Eye (tissue), 1 donor: ENCODE data around the gene ZAR1L.
"Not testable (repeated sequence)": the region's sequence is repeated elsewhere in the genome, so short reads cannot be mapped to it uniquely, and the experiment has no call there.

Experiments used
- DNase-seq: peaks from one replicate; pipeline ENCODE4 v3.0.0-alpha.2; 2015

Gene ZAR1L

GRCh38 chr13:32315238-32316027 lies at the start of gene ZAR1L, which contains the start of gene BRCA2:
TSS of gene ZAR1L (minus strand) at chr13:32315363. CDS start at chr13:32311925, 3,438 bp downstream.
TSS of gene BRCA2 (plus strand) at chr13:32315508. CDS start at chr13:32316461, 953 bp downstream.
- peak; percentile 95 for DNase-seq

GRCh38 chr13:32362574-32362973 lies 47.4 kb upstream of the ZAR1L start:
- no peak for DNase-seq

GRCh38 chr13:32355935-32356334 lies 40.8 kb upstream of the ZAR1L start:
- not testable (repeated sequence) for DNase-seq

GRCh38 chr13:32354040-32354439 lies 38.9 kb upstream of the ZAR1L start:
- DNase-seq: no peak

- not testable (repeated sequence) for DNase-seq
Observed at GRCh38 chr13:32350839-32351441, 35.8 kb upstream of the ZAR1L start.

- DNase-seq: no peak
Observed at GRCh38 chr13:32347651-32348050, 32.5 kb upstream of the ZAR1L start.

- DNase-seq: no peak
Observed at GRCh38 chr13:32340914-32341313, 25.8 kb upstream of the ZAR1L start.

- no peak for DNase-seq
Observed at GRCh38 chr13:32334671-32335070, 19.5 kb upstream of the ZAR1L start.

- no peak for DNase-seq
Observed at GRCh38 chr13:32330441-32330840, 15.3 kb upstream of the ZAR1L start.

GRCh38 chr13:32323912-32324311 lies 8.7 kb upstream of the ZAR1L start:
- no peak for DNase-seq

- no peak for DNase-seq
Observed at GRCh38 chr13:32320528-32320927, 5.4 kb upstream of the ZAR1L start.

- no peak for DNase-seq
Observed at GRCh38 chr13:32317716-32318465, 2.7 kb upstream of the ZAR1L start.

GRCh38 chr13:32316501-32316900 lies 1.3 kb upstream of the ZAR1L start:
- DNase-seq: no peak

GRCh38 chr13:32316028-32316339 lies 821 bp upstream of the ZAR1L start:
- no peak for DNase-seq

GRCh38 chr13:32314271-32315237 lies 609 bp downstream of the ZAR1L start:
- no peak for DNase-seq

GRCh38 chr13:32311188-32311897 lies 3.8 kb downstream of the ZAR1L start:
- DNase-seq: no peak

- DNase-seq: peak; percentile 76
Observed at GRCh38 chr13:32310134-32310706, 4.9 kb downstream of the ZAR1L start.

GRCh38 chr13:32309312-32310133 lies 5.6 kb downstream of the ZAR1L start:
- peak; percentile 10 for DNase-seq

GRCh38 chr13:32305646-32306045 lies 9.5 kb downstream of the ZAR1L start:
- no peak for DNase-seq

- DNase-seq: no peak
Observed at GRCh38 chr13:32302461-32302860, 12.7 kb downstream of the ZAR1L start.

GRCh38 chr13:32300920-32301319 lies 14.2 kb downstream of the ZAR1L start:
- no peak for DNase-seq
